ENCODE results near the gene DYNLL2. TPM values are rescaled to one million over a fixed set of nuclear protein-coding genes. Genes with fewer than 3 reads are reported as not detected.
"Not testable (repeated sequence)": the region's sequence is repeated elsewhere in the genome, so short reads cannot be mapped to it uniquely, and the experiment has no call there.

Gene DYNLL2
- total RNA-seq: 10 to 100 TPM; 41.0 to 44.1 TPM
- total RNA-seq: 90.3 to 161 reads per million in 2 donors

DNA sequence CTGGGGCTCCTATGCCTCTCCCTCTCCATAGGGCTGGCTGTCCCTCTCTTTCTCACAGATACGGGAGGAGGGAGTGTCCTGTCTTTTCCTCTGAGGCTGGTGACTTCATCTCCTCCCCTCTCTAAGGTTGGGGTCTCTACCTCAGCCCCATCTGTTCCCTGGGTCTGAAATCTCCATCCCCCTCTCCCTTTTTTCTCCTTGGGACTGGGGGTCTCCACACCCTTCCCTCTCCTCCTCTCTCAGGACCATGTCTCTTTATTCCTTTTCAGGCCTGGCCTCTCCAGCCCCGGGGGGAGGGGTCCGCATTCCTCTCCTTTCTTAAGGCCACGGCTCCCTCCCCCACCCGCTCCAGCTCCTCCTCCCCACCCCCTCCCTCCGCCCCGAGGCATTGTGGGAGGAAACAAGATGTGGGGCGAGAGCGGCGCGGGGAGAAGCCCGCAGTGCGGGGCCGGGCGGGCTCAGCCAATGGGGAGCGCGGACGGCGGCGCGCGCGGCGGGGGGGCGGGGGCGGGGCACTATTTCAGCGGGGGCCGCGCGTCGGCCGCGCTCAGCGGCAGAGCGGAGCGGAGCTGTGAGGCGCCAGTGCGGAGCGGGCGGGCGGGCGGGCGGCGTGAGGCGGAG is at the start of gene DYNLL2:
Gene DYNLL2 (plus strand): TSS at position 550 of the 621 bp plus-strand sequence. CDS start 3,672 bp downstream, outside the sequence.
- ATAC-seq: peak; percentile 85
- DNase-seq: peak; percentile 82 to 85 (median 85)
- H3K27me3 Mint-ChIP-seq: peaks cover 13% of the 10 kb centered on the region
- H3K9me3 ChIP-seq (ENCODE audit: control insufficient read depth, low read length, poor library complexity, severe bottlenecking): no peaks in the 10 kb centered on the region
- H3K4me3 Mint-ChIP-seq: peak within 1 kb of the TSS; percentile 89
- peaks cover 28% of the 10 kb centered on the region for H3K4me1 Mint-ChIP-seq
- H3K27ac Mint-ChIP-seq: peak within 1 kb of the TSS; percentile 89
- H3K36me3 Mint-ChIP-seq (ENCODE audit: low read depth): peaks cover 3% of the 10 kb centered on the region

DNA sequence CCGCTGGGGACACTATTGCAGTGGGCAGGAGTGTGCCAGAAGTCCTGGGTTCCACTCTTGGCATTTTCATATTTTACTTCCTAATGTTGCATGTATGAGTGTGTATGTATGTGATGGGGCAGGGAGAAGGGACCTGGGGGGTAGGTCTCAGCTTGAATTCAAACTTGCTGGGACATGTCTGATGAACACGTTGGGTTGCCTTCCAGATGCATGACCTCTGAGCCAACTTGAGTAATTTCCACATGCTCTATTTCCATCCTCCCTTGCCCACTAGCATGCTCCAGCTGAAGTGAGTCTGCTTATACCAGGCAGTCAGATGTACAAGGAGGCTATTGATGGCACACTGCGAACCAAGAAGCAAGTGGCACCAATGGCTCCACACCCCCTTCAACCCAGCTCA is 43.2 kb upstream of the DYNLL2 start:
- ATAC-seq: no peak
- H3K9me3 ChIP-seq (ENCODE audit: control insufficient read depth, low read length, poor library complexity, severe bottlenecking): no peaks in the 10 kb centered on the region
- no peak overlapping the region for H3K27ac Mint-ChIP-seq
- peaks cover 6% of the 10 kb centered on the region for H3K36me3 Mint-ChIP-seq (ENCODE audit: low read depth)
- H3K27me3 Mint-ChIP-seq: peaks cover 59% of the 10 kb centered on the region
- H3K4me3 Mint-ChIP-seq: no peak overlapping the region
- no peaks in the 10 kb centered on the region for H3K4me1 Mint-ChIP-seq
- DNase-seq: no peak

DNA sequence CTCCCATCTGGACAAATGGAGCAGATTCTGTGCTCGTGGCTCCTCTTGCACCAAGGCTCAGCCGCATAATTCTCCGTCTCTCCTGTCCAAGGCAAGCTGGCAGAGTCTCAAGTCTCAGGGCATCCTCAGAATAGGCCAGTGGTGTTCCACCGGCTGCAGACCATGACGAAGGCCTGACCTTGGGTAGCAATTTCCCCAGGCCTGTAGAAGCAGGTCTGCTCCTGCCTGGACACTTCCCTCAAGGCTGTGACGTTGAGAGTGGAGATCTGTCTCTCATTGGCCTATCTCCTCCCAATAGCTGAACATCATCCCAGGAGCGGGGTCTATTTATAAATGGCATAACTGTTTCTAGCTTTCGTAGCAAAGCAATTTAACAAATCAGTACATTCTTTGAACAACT is 42.8 kb upstream of the DYNLL2 start:
- H3K4me3 Mint-ChIP-seq: no peak overlapping the region
- DNase-seq (no peak), ATAC-seq (no peak)
- H3K9me3 ChIP-seq (ENCODE audit: control insufficient read depth, low read length, poor library complexity, severe bottlenecking): no peaks in the 10 kb centered on the region
- H3K4me1 Mint-ChIP-seq: no peaks in the 10 kb centered on the region
- peaks cover 6% of the 10 kb centered on the region for H3K36me3 Mint-ChIP-seq (ENCODE audit: low read depth)
- peaks cover 61% of the 10 kb centered on the region for H3K27me3 Mint-ChIP-seq
- no peak overlapping the region for H3K27ac Mint-ChIP-seq

DNA sequence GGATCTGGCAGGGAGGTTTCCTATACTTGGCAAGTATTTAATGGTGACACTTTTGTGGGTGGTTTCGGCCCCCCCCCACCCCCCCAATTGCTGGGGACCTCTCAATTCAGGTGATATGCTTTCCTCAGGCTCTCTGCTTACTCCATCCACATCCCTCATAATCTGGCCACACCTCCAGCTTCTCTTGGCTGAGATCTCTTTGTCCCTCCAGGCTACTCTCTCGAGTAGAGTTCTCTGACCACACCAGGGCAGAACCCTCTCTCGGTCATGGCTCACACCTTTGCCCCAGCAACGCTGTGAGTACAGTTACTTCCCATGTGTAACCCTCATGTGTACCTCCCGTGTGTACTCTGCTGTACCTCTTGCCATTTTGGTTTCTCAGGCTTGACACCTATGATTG is 42.1 kb upstream of the DYNLL2 start:
- Mint-ChIP-seq H3K4me1 (no peaks in the 10 kb centered on the region), H3K36me3 (ENCODE audit: low read depth) (peaks cover 6% of the 10 kb centered on the region), H3K27ac (no peak overlapping the region), H3K27me3 (peaks cover 65% of the 10 kb centered on the region), H3K4me3 (no peak overlapping the region)
- no peaks in the 10 kb centered on the region for H3K9me3 ChIP-seq (ENCODE audit: control insufficient read depth, low read length, poor library complexity, severe bottlenecking)
- DNase-seq: no peak
- no peak for ATAC-seq

DNA sequence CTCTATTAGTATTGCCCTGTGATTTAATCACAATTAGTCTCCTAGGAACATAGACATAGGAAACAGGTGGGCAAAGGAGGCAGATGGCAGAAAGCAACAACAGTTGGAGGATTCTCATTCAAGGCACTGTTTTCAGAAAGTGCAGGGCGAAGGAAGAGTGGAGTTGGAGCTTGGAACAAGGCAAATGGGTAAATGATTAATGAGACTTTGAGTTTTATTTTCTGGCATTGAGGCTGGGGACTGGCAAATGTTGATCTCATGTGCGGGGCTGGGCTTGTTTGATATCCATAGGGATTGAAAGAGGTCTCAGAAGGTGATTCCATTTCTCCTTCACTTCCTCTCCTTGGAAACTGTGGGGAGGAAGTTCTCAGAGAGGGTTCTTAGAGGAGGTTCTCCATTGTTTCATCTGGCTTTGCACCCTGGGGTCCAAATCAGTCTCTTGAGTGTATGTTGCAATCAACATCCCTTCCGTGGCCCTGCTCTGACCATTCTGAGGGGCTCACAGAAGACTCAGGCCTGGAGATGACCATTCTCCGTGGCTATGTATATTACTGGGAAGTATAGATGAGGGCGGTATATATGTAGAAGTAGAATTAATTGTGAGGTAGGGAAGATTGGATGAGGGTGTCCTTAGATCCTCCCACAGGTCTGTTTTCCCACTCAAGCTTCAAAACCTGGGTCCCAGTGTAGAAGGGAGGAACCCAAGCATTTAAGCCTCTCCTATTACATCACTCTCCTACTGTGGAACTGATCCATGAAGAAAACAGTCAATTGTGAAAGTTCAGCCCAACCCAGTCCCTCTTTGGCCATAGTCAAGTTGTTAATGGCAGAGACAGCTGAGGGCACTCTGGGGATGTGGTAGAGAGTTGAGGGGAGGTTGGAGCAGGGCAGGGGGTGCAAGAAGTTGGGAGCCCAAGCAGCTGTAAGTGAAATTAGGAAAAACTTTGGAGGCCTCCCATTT is 39.7 kb upstream of the DYNLL2 start:
- no peak for ATAC-seq

DNA sequence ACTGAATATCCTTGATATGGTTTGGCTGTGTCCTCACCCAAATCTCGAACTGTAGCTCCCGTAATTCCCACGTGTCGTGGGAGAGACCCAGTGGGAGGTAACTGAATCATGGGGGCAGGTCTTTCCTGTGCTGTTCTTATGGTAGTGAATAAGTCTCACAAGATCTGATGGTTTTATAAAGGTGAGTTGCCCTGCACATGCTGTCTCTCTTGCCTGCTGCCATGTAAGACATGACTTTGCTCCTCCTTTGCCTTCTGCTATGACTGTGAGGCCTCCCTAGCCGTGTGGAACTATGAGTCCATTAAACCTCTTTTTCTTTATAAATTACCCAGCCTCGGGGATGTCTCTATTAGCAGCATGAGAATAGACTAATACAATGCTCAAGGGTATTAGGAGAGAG is 39.0 kb upstream of the DYNLL2 start:
- not testable (repeated sequence) for DNase-seq; H3K36me3 Mint-ChIP-seq (ENCODE audit: low read depth); H3K27ac Mint-ChIP-seq; H3K4me3 Mint-ChIP-seq; H3K4me1 Mint-ChIP-seq; H3K9me3 ChIP-seq (ENCODE audit: control insufficient read depth, low read length, poor library complexity, severe bottlenecking); ATAC-seq
- peaks cover 76% of the 10 kb centered on the region for H3K27me3 Mint-ChIP-seq

More for the DNA sequence above, 39.7 kb upstream of the DYNLL2 start:
- H3K9me3 ChIP-seq (ENCODE audit: control insufficient read depth, low read length, poor library complexity, severe bottlenecking): no peaks in the 10 kb centered on the region
- DNase-seq: no peak
- Mint-ChIP-seq H3K27me3 (peaks cover 73% of the 10 kb centered on the region), H3K36me3 (ENCODE audit: low read depth) (peaks cover 9% of the 10 kb centered on the region), H3K4me3 (no peak overlapping the region), H3K4me1 (no peaks in the 10 kb centered on the region), H3K27ac (no peak overlapping the region)

DNA sequence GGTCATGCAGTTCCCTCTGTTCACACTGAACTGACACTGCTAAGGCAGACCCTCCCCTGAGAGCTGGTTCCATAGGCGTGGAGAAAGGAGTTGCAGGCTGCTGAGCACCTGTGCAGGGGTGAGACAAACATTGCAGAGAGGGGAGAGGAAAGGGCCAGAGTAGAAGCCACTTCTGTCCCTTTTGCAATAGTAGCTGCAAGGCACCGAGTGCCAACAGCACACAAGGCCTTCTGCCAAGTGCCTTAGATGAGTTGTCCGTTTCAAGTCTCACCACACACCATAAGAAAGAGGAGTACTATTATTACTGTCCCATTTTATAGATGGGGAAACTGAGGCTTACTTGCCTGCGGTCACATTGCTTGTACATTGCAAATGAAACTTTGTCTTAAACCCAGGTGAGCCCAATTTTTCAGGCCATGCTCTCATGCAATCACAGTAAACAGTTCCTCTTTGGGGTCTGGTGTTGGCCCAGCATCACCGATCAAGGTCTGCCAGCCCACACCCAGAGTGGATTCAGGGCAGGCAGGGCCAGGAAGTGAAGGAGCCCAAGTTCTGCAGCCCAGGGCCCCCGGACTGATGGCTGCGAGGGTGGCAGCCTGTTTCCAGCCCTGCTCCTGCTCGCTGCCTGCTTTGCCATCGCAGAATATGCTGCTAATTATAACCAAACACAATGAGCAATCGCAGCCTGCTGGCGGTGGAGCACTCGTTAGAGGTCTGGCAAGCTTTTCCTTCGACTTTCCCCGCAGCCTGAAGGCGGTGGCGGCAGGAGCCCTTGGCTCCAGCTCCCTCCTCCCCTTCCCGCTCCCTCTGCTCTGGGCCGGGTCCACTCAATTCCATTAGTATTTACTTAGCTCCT is 36.8 kb upstream of the DYNLL2 start:
- H3K4me3 Mint-ChIP-seq: no peak overlapping the region
- no peaks in the 10 kb centered on the region for H3K4me1 Mint-ChIP-seq
- H3K36me3 Mint-ChIP-seq (ENCODE audit: low read depth): peaks cover 7% of the 10 kb centered on the region
- no peak overlapping the region for H3K27ac Mint-ChIP-seq
- no peaks in the 10 kb centered on the region for H3K9me3 ChIP-seq (ENCODE audit: control insufficient read depth, low read length, poor library complexity, severe bottlenecking)
- no peak for DNase-seq
- peaks cover 59% of the 10 kb centered on the region for H3K27me3 Mint-ChIP-seq
- no peak for ATAC-seq

DNA sequence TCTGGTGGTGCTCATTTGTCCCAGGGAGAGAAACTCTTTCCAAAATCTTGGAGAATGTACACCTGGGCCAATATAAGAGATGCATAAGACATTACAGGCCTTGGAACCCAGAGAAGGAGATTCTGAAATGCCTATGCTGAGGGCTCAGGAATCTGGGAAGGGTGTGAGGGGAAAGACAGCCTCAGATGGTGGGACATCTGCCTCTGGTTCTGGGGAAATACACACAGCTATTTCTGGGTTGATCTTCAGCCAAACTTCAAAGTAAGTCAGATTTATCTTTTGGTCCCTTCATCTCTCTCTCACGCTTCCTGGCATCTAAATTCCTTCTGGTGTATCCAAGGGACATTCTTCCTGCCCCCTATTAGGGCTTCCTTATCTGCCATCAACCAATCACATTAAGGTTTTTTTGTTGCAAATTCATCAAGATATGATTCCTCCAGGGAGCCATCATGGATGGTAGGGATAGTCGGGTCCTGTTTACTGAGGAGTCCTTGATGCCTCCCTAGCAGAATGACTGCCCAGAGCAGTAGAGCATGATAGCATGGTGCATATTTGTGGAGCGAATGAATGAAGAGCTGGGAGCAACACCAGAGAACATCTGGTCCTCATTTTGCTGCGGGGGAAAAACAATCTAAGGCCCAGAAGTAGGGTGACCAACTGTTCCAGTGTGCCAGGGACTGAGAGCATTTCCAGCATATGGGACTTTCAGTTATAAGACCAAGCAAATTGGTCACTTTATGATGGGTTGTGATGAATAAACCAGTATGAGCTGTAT is 35.7 kb upstream of the DYNLL2 start:
- Mint-ChIP-seq H3K4me3 (no peak overlapping the region), H3K4me1 (no peaks in the 10 kb centered on the region), H3K27ac (no peak overlapping the region), H3K27me3 (peaks cover 52% of the 10 kb centered on the region), H3K36me3 (ENCODE audit: low read depth) (peaks cover 3% of the 10 kb centered on the region)
- DNase-seq: no peak
- no peak for ATAC-seq
- H3K9me3 ChIP-seq (ENCODE audit: control insufficient read depth, low read length, poor library complexity, severe bottlenecking): no peaks in the 10 kb centered on the region

DNA sequence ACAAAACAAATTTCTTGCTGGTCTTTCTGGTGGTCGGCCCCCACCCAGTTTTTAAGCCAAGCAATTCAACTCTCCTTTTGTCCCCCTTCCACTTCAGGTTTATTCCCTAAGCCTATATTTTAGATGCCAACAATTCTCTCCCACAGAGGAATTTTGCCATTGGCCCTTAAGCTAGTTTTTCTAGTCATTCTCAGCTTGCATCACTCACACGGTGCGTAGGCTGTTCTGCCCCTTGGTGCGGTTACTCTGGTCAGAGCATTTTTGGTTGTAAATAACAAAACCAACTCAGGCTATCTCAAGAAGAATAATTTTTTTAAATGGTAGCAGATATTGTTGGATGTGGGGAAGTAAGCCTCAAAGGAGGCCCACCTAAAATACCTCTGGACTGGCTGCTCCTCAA is 33.7 kb upstream of the DYNLL2 start:
- H3K27me3 Mint-ChIP-seq: peaks cover 35% of the 10 kb centered on the region
- peaks cover 9% of the 10 kb centered on the region for H3K4me1 Mint-ChIP-seq
- no peak for ATAC-seq

DNA sequence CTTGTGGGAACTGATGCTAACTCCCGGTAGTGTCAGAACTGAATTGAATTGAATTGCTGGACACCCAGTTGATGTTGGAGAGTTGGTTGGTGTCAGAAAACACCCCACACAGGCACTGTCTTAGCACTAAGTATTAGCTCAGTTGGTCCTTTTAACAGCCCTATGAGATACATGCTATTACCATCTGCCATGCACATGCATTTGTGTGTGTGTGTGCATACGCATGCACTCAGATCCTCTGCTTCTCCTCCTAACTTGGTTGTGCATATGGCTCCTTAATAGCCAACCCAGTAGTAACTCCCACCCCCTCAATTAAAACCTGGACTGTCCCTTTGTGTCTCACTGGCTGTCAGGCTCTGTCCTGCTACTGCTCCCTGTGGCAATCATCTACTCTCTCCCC is 32.3 kb upstream of the DYNLL2 start:
- ATAC-seq: no peak
- Mint-ChIP-seq H3K4me1 (peaks cover 9% of the 10 kb centered on the region), H3K27me3 (peaks cover 30% of the 10 kb centered on the region), H3K4me3 (no peak overlapping the region), H3K36me3 (ENCODE audit: low read depth) (peaks cover 5% of the 10 kb centered on the region), H3K27ac (no peak overlapping the region)
- H3K9me3 ChIP-seq (ENCODE audit: control insufficient read depth, low read length, poor library complexity, severe bottlenecking): no peaks in the 10 kb centered on the region
- no peak for DNase-seq

More for the DNA sequence above, 33.7 kb upstream of the DYNLL2 start:
- Mint-ChIP-seq H3K4me3 (no peak overlapping the region), H3K36me3 (ENCODE audit: low read depth) (peaks cover 5% of the 10 kb centered on the region), H3K27ac (no peak overlapping the region)
- no peak for DNase-seq
- no peaks in the 10 kb centered on the region for H3K9me3 ChIP-seq (ENCODE audit: control insufficient read depth, low read length, poor library complexity, severe bottlenecking)

DNA sequence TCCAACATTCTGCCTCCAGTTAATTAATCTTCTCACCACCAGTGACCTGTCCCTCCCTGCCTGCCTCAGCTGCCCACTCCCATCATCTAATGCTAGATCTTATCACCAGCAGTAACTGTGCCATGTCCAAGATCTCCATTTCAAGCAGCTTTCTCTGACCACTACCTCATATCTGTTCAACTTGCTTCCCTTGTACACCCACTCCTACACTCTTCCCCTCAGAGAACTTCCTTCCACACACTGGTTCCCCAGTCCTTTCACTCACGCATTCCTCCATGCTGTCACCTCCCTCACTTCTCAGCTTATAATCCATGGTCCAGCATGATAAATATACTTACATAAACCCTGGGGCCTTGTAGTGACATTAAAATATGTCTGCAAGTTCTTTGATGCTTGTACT is 31.8 kb upstream of the DYNLL2 start:
- Mint-ChIP-seq H3K4me1 (peaks cover 9% of the 10 kb centered on the region), H3K36me3 (ENCODE audit: low read depth) (peaks cover 5% of the 10 kb centered on the region), H3K4me3 (no peak overlapping the region), H3K27me3 (peaks cover 26% of the 10 kb centered on the region), H3K27ac (no peak overlapping the region)
- no peaks in the 10 kb centered on the region for H3K9me3 ChIP-seq (ENCODE audit: control insufficient read depth, low read length, poor library complexity, severe bottlenecking)
- ATAC-seq: no peak
- DNase-seq: no peak

DNA sequence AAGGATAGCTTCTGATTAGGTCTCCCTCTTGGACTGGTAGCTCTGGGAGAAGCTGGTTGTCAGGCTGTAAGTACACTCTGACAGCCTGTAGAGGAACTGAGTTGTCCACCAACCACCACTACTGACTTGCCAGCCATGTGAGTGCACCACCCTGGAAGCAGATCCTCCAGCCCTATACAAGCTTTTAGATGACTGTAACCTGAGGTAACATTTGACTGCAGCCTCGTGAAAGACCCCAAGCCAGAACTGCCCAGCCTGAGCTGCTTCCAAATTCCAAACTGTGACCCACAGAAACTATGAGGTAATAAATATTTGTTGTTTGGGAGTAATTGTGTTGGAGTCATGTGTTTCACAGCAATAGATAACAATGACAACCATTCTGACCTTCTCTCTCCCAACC is 30.8 kb upstream of the DYNLL2 start:
- no peak overlapping the region for H3K27ac Mint-ChIP-seq
- ATAC-seq: no peak

More for the DNA sequence above, 30.8 kb upstream of the DYNLL2 start:
- Mint-ChIP-seq H3K4me3 (no peak overlapping the region), H3K36me3 (ENCODE audit: low read depth) (peaks cover 5% of the 10 kb centered on the region), H3K4me1 (peaks cover 9% of the 10 kb centered on the region), H3K27me3 (peaks cover 26% of the 10 kb centered on the region)
- no peak for DNase-seq
- no peaks in the 10 kb centered on the region for H3K9me3 ChIP-seq (ENCODE audit: control insufficient read depth, low read length, poor library complexity, severe bottlenecking)
